Ovary (tissue), 3 donors: ENCODE measurements around the gene GUCY2F.

Experiments used
- EP300 ChIP-seq: sonication (generic); formaldehyde crosslinking; IDR thresholded peaks from one replicate; pipeline ENCODE4 v1.6.1; 2017; ENCODE audit warnings: antibody characterized with exemption
- POLR2A ChIP-seq: fragments of 450-650 bp; IDR thresholded peaks from one replicate; pipeline ENCODE4 v1.6.1; 2017; ENCODE audit warnings: antibody characterized with exemption, mild to moderate bottlenecking, moderate library complexity
- TF ChIP-seq, protein P1 (sequence below), 3 donors: fragments of 450-650 bp in 2 of 3; fragments of 200-600 bp in 1 of 3; IDR thresholded peaks; one replicate each; pipeline versions ENCODE4 v1.5.1 to v1.8.0; 2016 to 2022; ENCODE audit warnings: antibody characterized with exemption in 3 of 3, mild to moderate bottlenecking in 1 of 3
- donor health status: DM: no; HTN: no; CAD: no.

DNA sequence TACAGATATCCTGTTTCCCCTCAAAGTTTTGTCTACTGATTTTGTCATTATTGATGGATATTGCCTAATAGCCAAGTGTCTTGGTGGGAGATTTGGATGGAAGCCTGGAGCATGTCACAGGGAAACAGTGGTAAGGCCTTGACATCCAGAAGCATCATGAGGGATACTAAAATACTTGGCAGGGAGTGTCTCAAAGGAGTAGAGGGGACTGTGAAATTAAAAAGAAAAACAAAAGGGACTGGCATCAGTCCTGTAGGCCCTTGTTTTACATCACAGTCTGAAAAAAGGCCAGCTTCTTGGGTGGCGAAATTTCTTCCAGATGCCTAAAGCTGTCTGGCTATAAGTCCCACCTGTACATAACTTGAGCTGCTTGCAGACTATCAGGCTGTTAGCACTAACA, 83.8 kb downstream of the GUCY2F start:
- TF ChIP-seq, protein P1, sequence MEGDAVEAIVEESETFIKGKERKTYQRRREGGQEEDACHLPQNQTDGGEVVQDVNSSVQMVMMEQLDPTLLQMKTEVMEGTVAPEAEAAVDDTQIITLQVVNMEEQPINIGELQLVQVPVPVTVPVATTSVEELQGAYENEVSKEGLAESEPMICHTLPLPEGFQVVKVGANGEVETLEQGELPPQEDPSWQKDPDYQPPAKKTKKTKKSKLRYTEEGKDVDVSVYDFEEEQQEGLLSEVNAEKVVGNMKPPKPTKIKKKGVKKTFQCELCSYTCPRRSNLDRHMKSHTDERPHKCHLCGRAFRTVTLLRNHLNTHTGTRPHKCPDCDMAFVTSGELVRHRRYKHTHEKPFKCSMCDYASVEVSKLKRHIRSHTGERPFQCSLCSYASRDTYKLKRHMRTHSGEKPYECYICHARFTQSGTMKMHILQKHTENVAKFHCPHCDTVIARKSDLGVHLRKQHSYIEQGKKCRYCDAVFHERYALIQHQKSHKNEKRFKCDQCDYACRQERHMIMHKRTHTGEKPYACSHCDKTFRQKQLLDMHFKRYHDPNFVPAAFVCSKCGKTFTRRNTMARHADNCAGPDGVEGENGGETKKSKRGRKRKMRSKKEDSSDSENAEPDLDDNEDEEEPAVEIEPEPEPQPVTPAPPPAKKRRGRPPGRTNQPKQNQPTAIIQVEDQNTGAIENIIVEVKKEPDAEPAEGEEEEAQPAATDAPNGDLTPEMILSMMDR (IDR thresholded peaks at IDR 0.05), result no peak
- no peak for TF ChIP-seq EP300
- no peak for TF ChIP-seq POLR2A
